HG03066 (cell line): Measurements from ENCODE around the gene MIEN1.
"Not testable (repeated sequence)": the region's sequence is repeated elsewhere in the genome, so short reads cannot be mapped to it uniquely, and the experiment has no call there.

Experiments used
- ATAC-seq: cut with Tn5 transposase; IDR thresholded peaks from one replicate; pipeline ENCODE4 v1.9.1; 2021; ENCODE audit warnings: low read depth; ENCODE audit not compliant: unreplicated experiment

Gene MIEN1

DNA sequence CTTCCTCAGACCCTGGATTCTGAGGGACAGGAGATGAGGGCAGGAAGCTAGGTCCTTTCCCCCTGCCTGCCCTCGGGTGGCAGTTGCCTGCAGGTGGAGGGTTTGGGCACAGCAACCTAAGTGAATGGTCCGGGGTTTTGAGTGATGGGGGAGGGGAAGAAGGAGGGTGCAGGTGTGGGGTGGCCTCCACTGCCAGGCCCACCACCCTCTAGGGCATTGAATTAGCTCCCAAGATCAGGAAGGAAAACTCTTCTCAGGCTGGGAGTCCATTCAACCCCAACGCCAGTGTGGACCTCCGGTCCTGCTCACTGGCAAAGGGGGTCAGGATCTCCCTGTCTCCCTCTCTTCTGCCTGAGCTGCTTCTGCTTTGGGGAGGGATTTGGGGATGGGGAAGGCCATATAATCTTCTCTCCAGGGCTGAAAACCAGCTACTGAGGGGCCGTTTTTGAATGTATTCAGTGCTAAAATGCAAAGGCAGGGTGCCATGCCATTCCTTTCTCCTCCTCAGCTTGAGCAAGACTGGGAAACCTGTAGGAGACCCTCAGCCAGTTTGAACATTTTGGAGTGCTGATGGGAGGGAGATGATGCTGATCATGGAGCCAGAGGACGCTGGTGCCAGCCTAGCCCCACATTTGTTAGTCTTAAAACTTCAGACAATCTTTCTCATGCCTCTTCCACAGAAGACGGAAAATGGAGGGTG lies 26.2 kb upstream of the MIEN1 start:
- no peak for ATAC-seq

DNA sequence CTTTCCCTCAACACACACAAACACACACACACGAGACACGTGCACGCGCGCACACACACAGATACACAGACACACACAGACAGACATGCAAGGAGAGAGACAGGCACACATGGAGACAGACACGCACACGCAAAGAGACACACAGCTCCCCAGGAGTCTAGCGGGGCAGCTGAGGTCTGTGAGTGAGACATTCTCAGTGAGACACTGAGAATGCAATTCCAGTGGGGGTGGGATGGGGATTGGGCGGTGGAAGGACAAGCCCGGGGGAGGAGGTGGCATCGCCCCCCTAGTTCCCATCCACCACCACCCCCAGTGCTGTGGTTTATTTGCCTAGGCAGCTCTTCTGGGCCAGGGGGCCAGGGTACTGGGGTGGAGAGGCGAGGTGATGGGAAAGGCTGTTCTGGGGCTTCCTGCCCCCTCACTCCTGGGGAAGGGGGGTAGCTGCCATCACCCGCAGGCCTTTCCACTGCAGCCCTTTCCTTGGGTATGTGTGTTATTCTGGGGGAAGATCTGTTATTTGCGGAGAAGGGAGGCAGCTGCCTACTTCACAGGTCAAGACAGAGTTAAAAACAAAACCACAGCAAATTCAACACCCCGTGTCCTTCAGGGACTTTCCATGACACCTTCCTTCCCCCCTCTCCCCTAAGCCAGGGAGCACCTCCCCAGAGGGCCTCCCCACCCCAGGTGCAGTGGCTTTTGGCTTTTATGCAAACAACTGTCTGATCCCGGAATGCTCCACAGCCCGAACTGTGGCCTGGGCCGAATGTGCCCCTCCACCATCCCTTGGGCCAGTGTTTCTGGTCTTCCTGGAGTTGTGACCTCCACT lies 25.4 kb upstream of the MIEN1 start:
- ATAC-seq, result no peak

DNA sequence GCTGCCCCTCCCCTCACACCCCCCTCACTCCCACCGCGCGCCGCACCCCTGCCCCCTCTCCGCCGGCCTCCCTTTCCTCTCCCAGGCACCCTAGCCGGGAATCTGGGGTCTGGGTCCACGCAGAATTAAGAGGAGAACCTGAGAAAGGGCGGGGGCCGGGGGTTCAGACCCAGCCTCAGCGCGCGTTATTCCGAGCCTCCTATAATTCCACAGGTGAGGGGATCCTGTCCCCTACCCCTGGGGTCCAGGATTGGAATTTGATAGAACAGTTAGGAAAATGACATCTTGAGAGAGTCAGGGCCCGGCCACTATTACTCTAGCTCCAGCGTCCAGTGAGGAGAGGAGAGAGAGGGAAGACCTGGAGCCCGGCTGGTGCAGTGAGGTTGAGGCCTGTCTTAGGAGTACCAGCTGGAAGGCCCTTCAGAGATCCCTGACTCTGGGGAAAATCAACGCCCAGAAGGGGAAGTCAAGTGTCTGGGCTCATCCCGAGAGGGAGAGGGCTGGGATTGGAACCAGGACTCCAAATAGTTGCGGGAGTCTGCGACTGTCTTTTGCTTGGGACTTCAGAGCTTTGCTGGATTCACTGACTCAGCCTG lies 24.7 kb upstream of the MIEN1 start:
- no peak for ATAC-seq

DNA sequence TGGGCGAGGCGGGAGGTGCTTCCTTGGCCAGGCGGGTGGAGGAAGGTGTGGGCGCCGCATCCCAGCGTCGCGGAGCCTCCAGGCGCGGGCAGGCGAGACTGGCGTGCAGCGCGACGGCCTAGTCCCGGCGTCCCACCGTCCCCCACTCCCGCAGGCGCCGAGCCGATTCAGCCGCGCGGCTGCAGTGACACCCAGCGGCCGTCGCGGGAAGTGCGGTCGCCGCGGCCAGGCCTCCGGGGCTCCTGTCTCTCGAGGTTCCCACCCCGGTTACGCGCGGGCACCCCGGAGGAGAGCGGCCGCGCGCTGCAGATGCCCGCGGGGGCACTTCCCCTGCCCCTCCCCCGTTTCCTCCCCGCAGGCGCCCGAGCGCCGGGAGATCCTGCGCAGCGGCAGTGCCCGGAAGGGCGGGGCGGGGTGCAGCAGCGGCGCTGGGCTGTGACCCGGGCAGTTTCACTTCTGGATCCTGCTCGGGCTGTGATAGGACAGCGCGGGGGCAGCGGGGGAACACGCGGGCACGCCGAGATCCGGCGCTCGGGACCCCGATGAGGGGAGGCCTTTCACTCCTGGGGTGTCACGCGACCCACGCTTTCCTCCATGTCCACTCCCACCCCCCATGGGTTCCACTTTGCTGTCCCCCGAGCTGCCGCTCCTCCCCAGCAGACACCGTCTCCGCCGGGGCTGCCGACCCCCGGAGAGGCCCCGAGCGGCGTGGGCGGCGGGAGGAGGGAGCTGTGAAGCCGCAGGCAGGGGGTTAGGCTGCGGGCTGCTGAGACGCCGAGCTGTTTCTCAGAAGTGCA lies 24.0 kb upstream of the MIEN1 start:
- ATAC-seq, result peak; percentile 62

DNA sequence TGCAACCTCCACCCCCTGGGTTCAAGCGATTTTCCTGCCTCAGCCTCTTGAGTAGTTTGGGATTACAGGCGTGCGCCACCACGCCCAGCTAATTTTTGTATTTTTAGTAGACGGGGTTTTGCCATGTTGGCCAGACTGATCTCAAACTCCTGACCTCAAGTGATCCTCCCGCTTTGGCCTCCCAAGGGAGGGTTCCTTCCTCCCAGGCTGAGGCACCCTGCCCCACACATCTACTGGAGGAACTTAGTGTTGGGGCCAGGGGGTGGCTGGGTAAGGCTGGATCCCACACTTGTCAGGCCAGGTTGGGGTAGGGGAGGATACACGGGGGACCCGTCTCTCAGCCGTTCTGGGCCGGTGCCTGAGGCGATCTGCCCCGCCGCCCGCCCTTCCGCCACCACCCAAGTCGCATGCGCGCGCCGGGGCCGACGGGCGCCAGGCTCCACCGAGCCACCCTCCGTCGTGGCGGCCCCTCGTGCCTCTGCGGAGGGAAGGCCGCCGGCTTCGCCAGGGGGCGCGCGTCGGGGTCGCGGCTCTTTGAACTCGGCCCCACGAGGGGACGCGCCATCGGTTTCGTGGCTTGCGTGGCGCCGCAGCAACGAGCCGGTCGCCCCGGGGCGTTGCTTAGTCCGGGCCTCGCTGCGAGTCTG lies 23.3 kb upstream of the MIEN1 start:
- ATAC-seq, result peak; percentile 10

DNA sequence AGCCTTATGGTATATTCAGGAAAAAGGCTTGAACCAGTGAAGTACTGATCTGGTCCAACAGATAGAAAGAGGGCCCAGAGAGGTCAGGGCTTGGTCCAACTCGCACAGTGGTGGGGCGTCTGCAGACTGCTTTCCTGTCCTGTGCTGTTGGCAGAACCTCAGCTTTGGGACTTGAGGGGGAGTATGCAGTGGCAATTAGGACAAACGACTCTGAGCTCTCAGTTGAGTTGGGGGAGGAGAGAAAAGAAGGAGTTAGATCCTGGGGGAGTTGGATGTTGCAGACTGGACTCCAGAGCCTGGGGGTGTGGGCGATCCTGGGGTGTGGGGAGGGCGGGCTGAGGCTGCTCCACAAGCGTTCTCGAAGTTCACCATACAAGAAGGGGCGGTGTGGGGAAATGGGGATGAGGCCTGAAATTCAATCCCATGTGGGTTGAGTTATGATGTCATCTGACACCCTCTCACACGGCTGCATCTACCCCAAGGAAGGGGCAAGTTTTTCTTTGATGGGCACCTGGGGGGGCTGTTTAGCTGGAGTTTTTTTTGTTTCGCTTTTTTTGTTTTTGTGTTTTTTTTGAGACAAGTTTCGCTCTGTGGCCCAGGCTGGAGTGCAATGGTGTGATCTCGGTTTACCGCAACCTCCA lies 22.0 kb upstream of the MIEN1 start:
- no peak for ATAC-seq

DNA sequence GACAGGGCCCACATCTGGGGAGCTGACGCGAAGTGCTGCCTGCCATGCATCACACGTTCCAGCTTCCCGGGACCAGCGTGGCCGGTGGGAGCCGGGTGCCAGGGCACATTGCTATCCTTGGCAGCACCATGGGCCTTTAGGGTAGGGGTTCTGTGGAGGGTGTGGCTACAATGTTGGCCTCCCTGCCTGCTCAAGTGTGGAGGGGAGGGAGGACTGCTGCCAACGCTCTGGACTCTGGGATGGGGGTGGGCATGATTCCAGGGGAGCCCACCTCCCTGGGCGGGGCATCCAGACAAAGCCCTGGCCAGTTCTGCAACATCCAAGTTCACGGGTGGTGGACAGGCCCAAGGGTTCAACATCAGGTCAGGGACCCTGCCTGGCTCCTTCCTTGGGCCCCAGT lies 21.3 kb upstream of the MIEN1 start:
- no peak for ATAC-seq

DNA sequence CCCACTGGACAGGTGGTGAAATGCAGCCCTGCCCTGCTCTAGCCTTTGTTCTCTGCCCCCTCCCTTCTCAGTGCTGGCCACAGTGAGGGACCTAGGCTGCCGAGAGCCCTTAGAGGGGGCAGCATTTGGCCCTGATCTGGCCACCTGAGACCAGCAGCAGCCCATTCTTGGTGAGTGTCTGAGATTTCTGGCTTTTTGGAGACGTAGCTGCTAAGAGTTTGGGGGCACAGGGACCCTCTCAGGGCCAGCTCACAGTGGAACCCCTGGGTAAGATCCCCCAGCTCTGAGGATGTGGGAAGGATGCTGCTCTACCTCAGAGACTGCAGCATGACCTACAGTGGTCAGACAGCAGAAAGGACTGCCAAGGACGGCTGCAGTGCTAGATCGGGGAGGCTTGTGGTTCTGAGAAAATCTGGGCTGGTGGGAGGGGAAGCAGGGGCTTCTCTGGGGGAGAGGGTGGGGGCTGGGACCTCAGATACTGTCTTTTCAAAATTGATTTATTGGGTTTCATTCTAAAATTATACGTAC lies 20.7 kb upstream of the MIEN1 start:
- ATAC-seq, result no peak

DNA sequence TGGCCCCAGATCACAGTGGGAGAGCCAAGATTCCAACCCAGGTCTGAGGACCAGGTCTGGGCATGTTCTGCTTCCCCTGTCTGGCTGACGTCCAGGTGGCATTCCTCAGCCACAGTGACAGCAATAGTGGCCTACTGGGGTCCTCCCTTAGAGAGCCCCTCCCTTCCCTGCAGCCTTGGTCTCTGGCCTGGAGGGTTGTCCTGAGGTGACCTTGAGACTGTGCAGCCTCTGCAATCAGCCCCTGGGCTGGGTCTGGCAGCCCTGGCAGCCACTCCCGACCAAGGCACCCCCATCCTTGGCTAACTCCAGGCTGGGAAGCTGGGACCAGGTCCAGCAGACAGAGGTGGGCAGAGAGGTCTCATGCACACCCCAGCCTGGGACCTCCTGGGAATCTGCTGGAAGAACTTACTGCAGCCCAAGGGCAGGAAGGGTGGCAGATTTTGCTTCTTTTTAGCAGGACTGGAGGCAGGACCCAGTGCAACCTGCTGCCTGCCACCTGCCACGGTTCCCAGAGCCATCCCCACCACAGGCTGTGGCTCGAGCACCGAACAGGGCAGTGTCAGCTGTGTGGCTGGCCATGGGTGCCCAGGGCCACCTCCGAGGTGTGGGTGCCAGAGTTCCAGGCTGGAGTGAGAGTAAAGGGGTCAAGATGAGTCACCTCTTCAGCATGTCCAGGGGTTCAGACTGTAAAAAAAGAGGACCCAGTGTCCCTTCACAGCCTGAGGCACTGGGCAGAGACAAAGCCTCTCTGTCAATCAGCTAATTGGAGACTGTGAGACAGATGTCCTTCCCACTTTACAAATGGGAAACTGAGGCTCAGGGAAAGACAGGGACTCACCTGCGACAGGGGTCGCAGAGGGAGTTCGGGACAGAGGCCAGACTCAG lies 20.0 kb upstream of the MIEN1 start:
- ATAC-seq, result no peak

DNA sequence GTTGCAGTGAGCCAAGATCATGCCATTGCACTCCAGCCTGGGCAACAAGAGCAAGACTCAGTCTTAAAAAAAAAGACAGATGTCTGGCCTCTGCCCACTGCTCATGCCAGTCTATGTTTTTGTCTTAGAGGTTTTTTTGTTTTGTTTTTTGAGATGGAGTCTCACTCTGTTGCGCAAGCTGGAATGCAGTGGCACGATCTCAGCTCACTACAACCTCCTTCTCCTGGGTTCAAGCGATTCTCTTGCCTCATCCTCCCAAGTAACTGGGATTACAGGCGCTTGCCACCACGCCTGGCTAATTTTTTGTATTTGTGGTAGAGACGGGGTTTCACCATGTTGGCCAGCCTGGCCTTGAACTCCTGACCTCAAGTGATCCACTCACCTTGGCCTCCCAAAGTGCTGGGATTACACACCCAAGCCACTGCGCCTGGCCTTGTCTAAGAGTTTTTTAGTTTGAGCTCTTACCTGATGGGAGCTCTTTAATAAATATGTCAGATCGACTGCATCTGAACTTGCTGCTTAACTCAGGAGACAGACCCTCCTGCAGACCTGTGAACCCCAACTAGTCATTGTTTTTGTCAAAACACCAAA lies 18.2 kb upstream of the MIEN1 start:
- ATAC-seq, result not testable (repeated sequence)

DNA sequence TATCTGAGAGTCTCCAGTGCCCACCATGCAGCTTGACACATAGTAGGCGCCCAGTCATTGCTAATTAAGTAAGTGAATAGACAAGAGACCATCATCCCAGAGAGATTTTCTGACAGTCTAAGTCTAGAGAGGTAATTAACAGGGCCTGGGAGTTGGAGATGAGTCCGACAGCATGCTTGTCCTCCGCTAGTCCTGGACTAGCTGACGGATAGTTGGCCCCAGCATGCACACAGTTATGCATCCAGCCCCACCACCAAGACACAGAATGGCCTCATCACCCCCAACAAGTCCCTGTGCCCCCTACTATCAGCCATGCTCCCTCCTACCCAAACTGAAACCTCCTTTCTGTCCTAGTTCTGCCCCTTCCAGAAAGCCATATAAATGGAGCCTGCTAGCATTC lies 17.4 kb upstream of the MIEN1 start:
- no peak for ATAC-seq

DNA sequence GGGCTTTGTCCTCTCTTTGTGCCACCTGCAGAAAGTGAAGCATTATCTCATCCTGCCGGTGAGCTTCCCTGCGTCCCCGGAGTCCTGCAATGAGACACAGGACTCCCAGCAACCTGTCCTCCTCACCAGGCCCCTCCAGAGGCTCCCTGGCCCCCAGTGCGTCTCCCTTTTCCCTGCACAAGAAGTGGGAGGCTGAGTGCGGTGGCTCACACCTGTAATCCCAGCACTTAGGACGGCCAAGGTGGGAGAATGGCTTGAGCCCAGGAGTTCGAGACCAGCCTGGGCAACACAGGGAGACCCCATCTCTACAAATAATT lies 15.8 kb upstream of the MIEN1 start:
- ATAC-seq, result no peak

DNA sequence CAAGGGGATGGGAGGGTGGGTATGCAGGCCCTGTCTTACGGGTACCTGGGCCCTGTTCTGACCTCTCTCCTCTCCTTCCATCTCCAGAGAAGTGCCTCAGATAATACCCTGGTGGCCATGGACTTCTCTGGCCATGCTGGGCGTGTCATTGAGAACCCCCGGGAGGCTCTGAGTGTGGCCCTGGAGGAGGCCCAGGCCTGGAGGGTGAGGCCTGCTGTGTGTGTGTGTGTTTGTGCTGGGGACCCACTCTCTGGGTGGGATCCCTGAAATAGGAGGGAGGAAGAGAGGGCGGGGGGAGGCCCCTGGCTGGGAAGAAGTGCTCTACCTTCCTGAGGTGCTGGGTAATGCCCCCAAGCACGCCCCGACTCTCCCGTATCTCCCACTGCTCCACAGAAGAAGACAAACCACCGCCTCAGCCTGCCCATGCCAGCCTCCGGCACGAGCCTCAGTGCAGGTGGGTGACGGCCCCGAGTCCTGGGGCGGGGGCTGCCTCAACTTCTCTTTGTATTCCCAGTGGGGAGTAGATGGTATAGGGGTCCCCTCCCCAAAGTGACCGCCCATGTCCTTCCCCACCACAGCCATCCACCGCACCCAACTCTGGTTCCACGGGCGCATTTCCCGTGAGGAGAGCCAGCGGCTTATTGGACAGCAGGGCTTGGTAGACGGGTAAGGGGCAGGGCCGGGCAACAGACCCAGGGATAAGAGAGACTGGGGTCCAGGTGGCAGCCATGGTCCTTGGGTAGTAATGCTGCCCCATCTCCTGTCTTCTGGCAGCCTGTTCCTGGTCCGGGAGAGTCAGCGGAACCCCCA lies 15.2 kb upstream of the MIEN1 start:
- no peak for ATAC-seq

DNA sequence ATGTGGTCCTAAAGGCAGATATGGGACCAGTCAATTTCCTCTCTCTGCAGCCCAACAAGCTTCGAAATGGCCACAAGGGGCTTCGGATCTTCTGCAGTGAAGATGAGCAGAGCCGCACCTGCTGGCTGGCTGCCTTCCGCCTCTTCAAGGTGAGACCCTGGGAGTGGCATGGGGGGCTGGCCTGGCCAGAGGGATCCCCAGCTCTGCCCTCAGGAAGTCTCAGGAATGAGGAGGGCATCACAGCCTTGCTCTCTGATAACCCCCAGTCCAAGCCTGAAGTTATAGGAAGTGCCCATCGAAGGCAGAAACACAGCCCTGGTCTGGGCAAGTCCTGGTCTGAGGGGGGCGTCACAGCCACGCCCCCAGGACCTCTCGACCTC lies 14.5 kb upstream of the MIEN1 start:
- no peak for ATAC-seq

DNA sequence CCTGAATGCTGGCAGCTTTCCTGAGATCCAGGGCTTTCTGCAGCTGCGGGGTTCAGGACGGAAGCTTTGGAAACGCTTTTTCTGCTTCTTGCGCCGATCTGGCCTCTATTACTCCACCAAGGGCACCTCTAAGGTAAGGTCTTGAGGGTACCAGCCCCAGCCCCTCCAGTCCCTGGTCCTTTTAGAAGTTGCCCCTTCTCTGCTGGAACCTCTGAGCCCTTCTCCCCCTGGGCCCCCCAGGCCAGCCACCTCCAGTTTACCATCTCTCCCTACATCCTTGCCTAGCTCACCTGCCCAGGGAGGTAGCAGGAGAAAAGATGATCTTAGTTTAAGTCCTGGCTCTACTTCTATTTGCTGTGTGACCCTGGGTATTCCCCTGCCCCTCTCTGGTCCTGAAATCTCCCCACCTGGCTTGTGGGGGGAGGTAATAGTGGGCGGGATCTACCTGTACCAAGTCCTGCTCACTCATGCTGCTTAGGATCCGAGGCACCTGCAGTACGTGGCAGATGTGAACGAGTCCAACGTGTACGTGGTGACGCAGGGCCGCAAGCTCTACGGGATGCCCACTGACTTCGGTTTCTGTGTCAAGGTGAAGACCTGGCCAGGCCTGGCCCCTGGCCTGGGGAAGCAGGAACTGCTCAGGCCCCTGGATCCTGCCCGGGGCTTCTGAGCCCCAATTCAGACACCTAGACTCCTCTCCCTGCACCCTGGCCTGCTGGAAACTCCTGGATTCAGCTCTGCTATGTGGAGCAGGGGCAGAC lies 13.9 kb upstream of the MIEN1 start:
- ATAC-seq, result no peak

DNA sequence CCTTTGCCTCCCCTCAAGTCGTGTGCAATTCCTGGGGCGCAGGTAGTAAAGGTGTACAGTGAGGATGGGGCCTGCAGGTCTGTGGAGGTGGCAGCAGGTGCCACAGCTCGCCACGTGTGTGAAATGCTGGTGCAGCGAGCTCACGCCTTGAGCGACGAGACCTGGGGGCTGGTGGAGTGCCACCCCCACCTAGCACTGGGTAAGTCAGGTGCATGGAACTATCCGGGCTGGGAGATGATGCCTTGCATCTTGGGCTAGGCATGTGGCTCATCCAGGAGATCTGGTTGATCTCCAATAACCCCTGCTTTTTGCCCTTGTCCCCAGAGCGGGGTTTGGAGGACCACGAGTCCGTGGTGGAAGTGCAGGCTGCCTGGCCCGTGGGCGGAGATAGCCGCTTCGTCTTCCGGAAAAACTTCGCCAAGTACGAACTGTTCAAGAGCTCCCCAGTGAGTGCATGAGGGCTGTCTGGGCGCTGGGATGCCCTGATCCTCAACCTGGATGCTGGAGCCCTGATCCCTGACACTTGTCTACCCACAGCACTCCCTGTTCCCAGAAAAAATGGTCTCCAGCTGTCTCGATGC lies 12.6 kb upstream of the MIEN1 start:
- ATAC-seq, result no peak
